ENCODE results near the gene ALDOB.

GRCh38 chr9:101468116-101468515 lies 32.5 kb upstream of the ALDOB start:
- TF ChIP-seq, protein P1, sequence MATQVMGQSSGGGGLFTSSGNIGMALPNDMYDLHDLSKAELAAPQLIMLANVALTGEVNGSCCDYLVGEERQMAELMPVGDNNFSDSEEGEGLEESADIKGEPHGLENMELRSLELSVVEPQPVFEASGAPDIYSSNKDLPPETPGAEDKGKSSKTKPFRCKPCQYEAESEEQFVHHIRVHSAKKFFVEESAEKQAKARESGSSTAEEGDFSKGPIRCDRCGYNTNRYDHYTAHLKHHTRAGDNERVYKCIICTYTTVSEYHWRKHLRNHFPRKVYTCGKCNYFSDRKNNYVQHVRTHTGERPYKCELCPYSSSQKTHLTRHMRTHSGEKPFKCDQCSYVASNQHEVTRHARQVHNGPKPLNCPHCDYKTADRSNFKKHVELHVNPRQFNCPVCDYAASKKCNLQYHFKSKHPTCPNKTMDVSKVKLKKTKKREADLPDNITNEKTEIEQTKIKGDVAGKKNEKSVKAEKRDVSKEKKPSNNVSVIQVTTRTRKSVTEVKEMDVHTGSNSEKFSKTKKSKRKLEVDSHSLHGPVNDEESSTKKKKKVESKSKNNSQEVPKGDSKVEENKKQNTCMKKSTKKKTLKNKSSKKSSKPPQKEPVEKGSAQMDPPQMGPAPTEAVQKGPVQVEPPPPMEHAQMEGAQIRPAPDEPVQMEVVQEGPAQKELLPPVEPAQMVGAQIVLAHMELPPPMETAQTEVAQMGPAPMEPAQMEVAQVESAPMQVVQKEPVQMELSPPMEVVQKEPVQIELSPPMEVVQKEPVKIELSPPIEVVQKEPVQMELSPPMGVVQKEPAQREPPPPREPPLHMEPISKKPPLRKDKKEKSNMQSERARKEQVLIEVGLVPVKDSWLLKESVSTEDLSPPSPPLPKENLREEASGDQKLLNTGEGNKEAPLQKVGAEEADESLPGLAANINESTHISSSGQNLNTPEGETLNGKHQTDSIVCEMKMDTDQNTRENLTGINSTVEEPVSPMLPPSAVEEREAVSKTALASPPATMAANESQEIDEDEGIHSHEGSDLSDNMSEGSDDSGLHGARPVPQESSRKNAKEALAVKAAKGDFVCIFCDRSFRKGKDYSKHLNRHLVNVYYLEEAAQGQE (IDR thresholded peaks at IDR 0.05; ENCODE audit: insufficient read depth in 1 of 2, low read depth in 2 of 2, low read length in 1 of 2), result no peak
- TF ChIP-seq CTCF (IDR thresholded peaks at IDR 0.05) (no peak), POLR2AphosphoS5 (IDR thresholded peaks at IDR 0.05; ENCODE audit: low read depth, low read length) (no peak)

Data from Panc1 (cell line).